Epidermal melanocyte (primary cell): ENCODE measurements around the gene CTSG.
"Not testable (repeated sequence)": the region's sequence is repeated elsewhere in the genome, so short reads cannot be mapped to it uniquely, and the experiment has no call there.

Experiments
- DNase-seq: peaks from one replicate; pipeline ENCODE4 v3.0.0; 2011; ENCODE audit warnings: low spot score; ENCODE audit not compliant: insufficient read length

CTSG gene

GRCh38 chr14:24576182-24576581 is at the start of gene CTSG:
Gene CTSG (minus strand): TSS chr14:24576250. CDS start chr14:24576223, 27 bp downstream.
- no peak for DNase-seq

GRCh38 chr14:24613747-24614146 is 37.7 kb upstream of the CTSG start:
- DNase-seq = no peak

- no peak for DNase-seq
Measured at GRCh38 chr14:24613241-24613640, 37.2 kb upstream of the CTSG start.

GRCh38 chr14:24612196-24612595 is 36.1 kb upstream of the CTSG start:
- no peak for DNase-seq

- no peak for DNase-seq
Measured at GRCh38 chr14:24609655-24610344, 33.8 kb upstream of the CTSG start, which contains the start of gene GZMH. Gene GZMH (minus strand): TSS chr14:24609685. CDS start chr14:24609613, 72 bp downstream.

GRCh38 chr14:24607635-24608514 is 31.8 kb upstream of the CTSG start:
- no peak for DNase-seq

- DNase-seq = no peak
Measured at GRCh38 chr14:24607081-24607480, 31.0 kb upstream of the CTSG start.

GRCh38 chr14:24606297-24606696 is 30.2 kb upstream of the CTSG start:
- peak; percentile 31 for DNase-seq

- DNase-seq = no peak
Measured at GRCh38 chr14:24605435-24606190, 29.6 kb upstream of the CTSG start.

GRCh38 chr14:24597403-24597802 is 21.4 kb upstream of the CTSG start:
- no peak for DNase-seq

- DNase-seq = peak; percentile 46
Measured at GRCh38 chr14:24595073-24595808, 19.2 kb upstream of the CTSG start.

- DNase-seq = not testable (repeated sequence)
Measured at GRCh38 chr14:24591004-24591403, 15.0 kb upstream of the CTSG start.

- not testable (repeated sequence) for DNase-seq
Measured at GRCh38 chr14:24584402-24584801, 8.4 kb upstream of the CTSG start.

- no peak for DNase-seq
Measured at GRCh38 chr14:24578558-24578957, 2.5 kb upstream of the CTSG start.

GRCh38 chr14:24576771-24577170 is 721 bp upstream of the CTSG start:
- no peak for DNase-seq

- DNase-seq = no peak
Measured at GRCh38 chr14:24574206-24574774, 1.8 kb downstream of the CTSG start.

GRCh38 chr14:24566318-24566717 is 9.7 kb downstream of the CTSG start:
- no peak for DNase-seq

- no peak for DNase-seq
Measured at GRCh38 chr14:24565766-24566165, 10.3 kb downstream of the CTSG start.

GRCh38 chr14:24563505-24563904 is 12.5 kb downstream of the CTSG start:
- no peak for DNase-seq

- DNase-seq = no peak
Measured at GRCh38 chr14:24556756-24557155, 19.3 kb downstream of the CTSG start.

GRCh38 chr14:24549064-24549463 is 27.0 kb downstream of the CTSG start:
- not testable (repeated sequence) for DNase-seq
